H1 (cell line): ENCODE results near the gene SEMA3E. TPM values are rescaled to one million over a fixed set of nuclear protein-coding genes. Genes with fewer than 3 reads are reported as not detected.

Experiments used
- CHD7 ChIP-seq: fragments of 300-600 bp; sonication (generic); IDR thresholded peaks from 2 replicates; pipeline ENCODE4 v1.7.1; 2012; ENCODE audit warnings: low read length, moderate library complexity, mild to moderate bottlenecking, inconsistent platforms; ENCODE audit not compliant: insufficient replicate concordance
- polyA plus RNA-seq, 7 experiments: library from polyadenylated mRNA; depleted of rRNA in 3 of 7; stranded (reverse) in 5 of 7; unstranded in 2 of 7; fragments of >200 nt in 5 of 7; fragments of 200-250 nt in 2 of 7; gene quantifications; 1 replicate in 5 of 7; 2 replicates in 1 of 7; 4 replicates in 1 of 7; pipeline versions ENCODE4 v1.2.1 to v1.2.3, GENCODE V29; 2011 to 2013; ENCODE audit warnings: missing spikeins in 2 of 7, mixed read lengths in 2 of 7
- total RNA-seq: library from RNA; stranded (reverse); fragmentation: NEBNext Ultra II Directional; extraction: Animal tissue kit (Norgen Biotek cat#: 25700); gene quantifications from 2 replicates; pipeline ENCODE4 v1.2.1, GENCODE V29; 2021

Gene SEMA3E
- total and polyA plus RNA-seq, 2 of the 8 experiments (the other 6 are each of a cell fraction or from before 2014, with no cell fraction given), result 0.93 to 0.94 TPM

- TF ChIP-seq CHD7, result no peak
Observed at GRCh38 chr7:83338277-83338950, 310.5 kb downstream of the SEMA3E start (continued).
